22Rv1 (cell line): ENCODE results near the gene ZC3H7B.
A peak's percentile ranks its signal among the peaks of the same experiment; 100 is the strongest.

Experiments
- ZFX ChIP-seq: fragments of 450-650 bp; IDR thresholded peaks from 2 replicates; pipeline ENCODE4 v1.6.1; 2017; ENCODE audit warnings: antibody characterized with exemption, borderline replicate concordance
- TF ChIP-seq, protein P1 (sequence below): fragments of 450-650 bp; IDR thresholded peaks from 2 replicates; pipeline ENCODE4 v1.5.1; 2017; ENCODE audit warnings: mild to moderate bottlenecking

DNA sequence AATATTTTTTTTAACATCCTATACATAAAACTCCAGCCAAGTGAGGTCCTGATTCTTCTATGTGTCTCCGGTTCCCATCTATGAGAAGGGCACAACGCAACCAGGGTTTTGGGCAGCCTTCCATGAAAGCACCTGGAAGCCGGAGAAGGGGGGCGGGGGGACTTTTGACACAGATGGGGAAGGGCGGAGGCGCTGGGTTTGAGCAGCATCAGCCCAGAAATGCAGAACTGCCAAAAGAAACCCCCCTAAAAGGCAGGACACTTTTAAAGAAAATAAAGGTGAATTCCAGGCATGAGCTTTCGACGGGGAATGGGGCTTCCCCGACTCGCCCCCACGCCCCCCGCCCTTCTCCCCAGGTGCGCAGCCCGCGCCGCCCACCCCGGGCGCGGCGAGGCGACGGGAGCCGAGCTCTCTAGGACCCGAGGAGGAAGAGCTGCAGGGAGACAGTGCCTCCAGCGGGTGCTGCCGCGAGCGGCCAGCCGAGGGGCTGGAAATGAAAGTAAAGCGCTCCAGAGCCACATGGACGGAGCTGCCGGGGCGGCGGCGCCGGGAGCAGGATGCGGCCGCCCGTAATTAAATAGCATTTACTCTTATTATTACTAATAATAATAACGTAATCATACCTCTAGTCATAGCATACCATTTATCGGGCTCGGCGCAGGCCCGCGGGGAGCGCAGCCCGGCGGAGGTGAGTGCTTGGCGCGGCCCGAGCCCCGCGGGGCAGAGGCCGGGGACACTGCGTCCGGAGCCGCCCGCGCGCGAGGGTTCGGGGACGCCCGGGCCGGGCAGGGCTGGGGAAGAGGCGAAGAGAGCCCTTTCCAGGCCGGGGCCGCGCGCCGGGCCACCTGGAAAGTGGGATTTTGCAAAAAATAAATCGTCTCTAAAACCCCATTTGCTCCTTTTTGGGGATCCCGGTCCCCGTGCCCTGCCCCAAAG, at the start of gene ZC3H7B:
- TF ChIP-seq, protein P1, sequence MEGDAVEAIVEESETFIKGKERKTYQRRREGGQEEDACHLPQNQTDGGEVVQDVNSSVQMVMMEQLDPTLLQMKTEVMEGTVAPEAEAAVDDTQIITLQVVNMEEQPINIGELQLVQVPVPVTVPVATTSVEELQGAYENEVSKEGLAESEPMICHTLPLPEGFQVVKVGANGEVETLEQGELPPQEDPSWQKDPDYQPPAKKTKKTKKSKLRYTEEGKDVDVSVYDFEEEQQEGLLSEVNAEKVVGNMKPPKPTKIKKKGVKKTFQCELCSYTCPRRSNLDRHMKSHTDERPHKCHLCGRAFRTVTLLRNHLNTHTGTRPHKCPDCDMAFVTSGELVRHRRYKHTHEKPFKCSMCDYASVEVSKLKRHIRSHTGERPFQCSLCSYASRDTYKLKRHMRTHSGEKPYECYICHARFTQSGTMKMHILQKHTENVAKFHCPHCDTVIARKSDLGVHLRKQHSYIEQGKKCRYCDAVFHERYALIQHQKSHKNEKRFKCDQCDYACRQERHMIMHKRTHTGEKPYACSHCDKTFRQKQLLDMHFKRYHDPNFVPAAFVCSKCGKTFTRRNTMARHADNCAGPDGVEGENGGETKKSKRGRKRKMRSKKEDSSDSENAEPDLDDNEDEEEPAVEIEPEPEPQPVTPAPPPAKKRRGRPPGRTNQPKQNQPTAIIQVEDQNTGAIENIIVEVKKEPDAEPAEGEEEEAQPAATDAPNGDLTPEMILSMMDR: peak; percentile 72
- no peak for TF ChIP-seq ZFX
